HG03354 (cell line): Measurements from ENCODE around the gene CCL16.
"Not testable (repeated sequence)": the region's sequence is repeated elsewhere in the genome, so short reads cannot be mapped to it uniquely, and the experiment has no call there.

Experiments
- ATAC-seq: cut with Tn5 transposase; IDR thresholded peaks from one replicate; pipeline ENCODE4 v1.9.1; 2021; ENCODE audit warnings: mild to moderate bottlenecking; ENCODE audit not compliant: unreplicated experiment, poor library complexity, severe bottlenecking

CCL16 gene, protein sequence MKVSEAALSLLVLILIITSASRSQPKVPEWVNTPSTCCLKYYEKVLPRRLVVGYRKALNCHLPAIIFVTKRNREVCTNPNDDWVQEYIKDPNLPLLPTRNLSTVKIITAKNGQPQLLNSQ

GRCh38 chr17:35981246-35981645 lies at the start of gene CCL16:
TSS of gene CCL16 (minus strand) at chr17:35981497. CDS start at chr17:35981420, 77 bp downstream.
- ATAC-seq, result no peak

GRCh38 chr17:36030956-36031355 lies 49.7 kb upstream of the CCL16 start:
- no peak for ATAC-seq

DNA sequence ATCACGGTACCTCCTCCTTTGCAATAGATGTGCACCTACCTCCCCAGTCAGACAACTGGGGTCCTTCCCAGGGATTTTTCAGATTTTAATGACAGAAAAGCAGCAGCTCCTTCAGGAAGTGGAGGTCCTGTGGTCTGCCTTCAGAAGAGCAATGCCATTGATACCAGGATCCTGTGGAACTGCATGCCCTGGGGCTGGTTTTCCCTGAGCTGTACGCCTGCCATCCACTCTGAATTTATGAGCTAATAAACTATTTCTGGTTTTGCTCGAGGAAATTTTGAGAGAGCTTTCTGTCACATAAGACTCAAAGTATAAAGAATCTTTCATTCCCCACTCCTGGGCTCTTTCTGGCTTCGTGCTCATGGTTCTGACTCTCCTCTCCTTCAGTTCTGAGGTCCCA lies 46.5 kb upstream of the CCL16 start:
- no peak for ATAC-seq

- ATAC-seq, result no peak
Observed at GRCh38 chr17:36024106-36024869, 43.0 kb upstream of the CCL16 start.

DNA sequence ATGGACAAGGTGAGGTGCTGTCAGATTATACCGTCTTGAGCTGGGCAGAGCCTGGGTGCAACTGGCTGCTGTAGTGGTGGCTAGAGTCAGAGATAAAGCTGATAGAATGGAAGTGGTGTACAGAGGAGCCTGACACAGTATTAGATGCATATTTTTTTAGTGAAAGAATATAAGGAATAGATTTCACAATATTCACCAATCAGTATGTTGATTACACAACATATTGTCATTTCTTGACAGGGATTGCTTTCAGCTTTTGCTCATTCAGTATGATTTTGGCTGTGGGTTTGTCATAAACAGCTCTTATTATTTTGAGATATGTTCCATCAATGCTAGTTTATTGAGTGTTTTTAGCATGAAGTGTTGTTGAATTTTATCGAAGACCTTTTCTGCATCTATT lies 38.1 kb upstream of the CCL16 start:
- no peak for ATAC-seq

- ATAC-seq, result no peak
Observed at GRCh38 chr17:36017799-36018198, 36.5 kb upstream of the CCL16 start, which contains the start of gene CCL23. TSS of gene CCL23 (minus strand) at chr17:36017972. CDS start at chr17:36017897, 75 bp downstream.

DNA sequence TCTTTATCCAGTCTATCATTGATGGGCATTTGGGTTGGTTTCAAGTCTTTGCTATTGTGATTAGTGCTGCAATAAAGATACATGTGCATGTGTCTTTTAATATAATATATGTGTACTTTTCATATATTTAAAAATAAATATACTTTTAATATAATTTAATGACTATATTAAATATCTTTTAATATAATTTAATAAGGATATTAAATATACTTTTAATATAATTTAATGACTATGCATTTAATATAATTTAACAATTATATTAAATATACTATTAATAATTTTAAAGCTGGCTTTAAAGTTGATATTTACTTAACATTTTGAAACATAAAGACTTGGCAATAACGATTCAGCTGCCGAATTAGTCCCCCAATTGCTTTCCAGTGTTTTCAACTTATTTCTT lies 35.3 kb upstream of the CCL16 start:
- ATAC-seq, result no peak

GRCh38 chr17:36015895-36016294 lies 34.6 kb upstream of the CCL16 start:
- ATAC-seq, result not testable (repeated sequence)

- no peak for ATAC-seq
Observed at GRCh38 chr17:36014946-36015345, 33.6 kb upstream of the CCL16 start.

DNA sequence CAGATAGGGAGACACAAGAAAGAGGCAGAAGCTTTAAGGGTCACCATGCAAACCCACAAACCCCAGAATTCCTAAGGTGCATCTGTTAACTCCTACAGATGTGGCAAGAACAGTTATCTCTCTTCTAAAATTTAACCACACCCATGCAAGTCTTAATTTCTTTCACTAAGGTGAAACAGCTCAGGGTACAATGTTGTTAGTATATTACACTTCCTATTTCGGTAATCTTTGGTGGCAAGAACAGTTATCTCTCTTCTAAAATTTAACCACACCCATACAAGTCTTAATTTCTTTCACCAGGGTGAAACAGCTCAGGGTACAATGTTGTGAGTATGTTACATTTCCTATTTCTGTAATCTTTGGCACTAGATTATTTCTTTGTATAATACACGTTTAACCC lies 29.9 kb upstream of the CCL16 start:
- ATAC-seq, result no peak

- ATAC-seq, result no peak
Observed at GRCh38 chr17:36008998-36009665, 27.8 kb upstream of the CCL16 start.

- ATAC-seq, result no peak
Observed at GRCh38 chr17:36004594-36005108, 23.4 kb upstream of the CCL16 start.

DNA sequence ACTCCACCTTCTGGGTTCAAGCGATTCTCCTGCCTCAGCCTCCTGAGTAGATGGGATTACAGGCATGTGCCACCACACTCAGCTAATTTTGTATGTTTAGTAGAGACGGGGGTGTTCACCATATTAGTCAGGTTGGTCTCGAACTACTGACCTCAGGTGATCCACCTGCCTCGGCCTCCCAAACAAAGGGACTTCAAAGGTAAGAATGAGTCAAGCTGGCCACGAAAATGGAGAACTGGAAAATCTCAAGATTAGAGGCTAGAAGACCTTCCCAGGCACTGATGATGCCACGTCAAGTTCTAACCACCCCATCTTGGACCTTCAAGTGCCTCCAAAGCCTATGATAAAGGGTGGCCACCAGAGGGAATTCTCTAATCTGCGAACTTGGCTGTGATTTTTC lies 21.3 kb upstream of the CCL16 start:
- ATAC-seq, result no peak

DNA sequence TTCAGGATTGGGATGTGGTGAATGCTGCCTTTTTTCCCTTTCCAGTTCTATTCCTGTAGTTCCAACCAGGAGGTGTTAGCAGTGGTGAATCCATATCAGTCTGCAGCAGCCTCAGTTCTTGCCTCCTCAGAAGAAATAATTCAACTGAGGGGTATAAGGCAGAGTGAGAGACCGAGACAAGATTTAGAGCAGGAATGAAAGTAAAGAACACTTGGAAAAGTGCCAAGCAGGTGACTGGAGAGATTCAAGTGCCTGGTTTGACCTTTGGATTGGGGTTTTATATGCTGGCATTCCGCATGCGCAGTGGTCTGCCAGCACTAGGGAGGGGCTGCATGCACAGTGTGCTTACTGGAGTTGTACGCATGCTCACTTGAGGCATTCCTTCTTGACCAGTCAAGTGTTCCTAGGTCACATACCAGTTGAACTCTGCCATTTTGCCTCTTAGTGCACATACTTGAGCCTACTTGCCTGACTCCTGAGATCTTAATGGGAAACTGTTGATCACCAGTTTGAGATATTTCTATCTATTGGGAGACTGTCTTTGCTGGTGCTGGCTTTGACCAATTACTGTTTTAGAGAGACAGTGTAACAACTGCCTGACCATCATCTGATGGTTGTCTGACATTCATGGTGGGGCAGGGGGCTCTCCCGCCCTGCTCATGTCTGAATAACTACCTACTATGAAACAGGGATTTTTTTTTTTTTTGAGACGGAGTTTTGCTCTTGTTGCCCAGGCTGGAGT lies 20.7 kb upstream of the CCL16 start:
- no peak for ATAC-seq

GRCh38 chr17:36001110-36001771 lies 19.9 kb upstream of the CCL16 start, which contains the start of gene CCL15:
TSS of gene CCL15 (minus strand) at chr17:36001553. CDS start at chr17:36001492, 61 bp downstream.
- ATAC-seq, result no peak

DNA sequence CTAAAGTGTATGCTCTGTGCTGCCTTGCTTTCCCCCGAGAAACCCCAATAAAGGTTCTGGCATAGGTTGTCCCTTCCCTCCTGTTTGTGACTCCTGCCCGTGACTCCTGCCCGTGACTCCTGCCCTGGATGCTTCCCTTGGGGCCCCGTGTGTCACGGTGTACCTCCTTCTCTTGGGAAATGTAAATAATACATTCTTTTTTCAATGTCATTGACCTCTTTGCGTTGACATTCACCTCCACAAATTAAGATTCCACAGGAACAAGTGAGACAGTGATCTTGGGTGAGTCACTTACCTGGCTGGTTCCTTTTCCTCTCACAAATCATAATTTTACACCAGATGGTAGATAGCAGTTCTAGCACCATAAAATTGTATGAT lies 19.4 kb upstream of the CCL16 start:
- no peak for ATAC-seq

- ATAC-seq, result no peak
Observed at GRCh38 chr17:35998756-35999155, 17.5 kb upstream of the CCL16 start.

DNA sequence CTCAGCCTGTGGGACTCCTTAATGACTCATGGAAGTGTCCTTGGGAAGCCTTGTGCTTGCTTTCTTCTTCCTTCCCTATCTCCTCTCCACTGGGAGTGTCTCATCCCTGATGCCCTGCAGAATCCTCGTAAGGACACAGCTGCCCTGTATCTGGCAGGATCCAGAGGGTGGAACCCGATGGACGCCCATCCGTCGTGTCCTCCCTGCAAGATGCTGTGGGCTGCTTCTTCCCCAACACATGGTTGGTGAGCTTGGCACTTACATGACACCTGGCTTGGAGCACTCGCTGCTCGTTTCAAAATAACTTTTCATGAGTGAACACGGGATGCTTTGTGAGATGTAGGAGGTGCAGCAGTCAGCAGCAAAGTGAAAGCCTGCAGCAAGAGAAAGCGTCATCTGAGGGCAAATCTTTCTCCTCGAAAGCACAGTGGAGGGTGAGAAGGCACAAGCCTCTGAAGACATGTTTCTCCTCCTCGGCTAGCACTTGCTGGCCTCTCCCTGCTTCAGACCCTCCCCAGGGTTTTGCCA lies 16.8 kb upstream of the CCL16 start:
- no peak for ATAC-seq

DNA sequence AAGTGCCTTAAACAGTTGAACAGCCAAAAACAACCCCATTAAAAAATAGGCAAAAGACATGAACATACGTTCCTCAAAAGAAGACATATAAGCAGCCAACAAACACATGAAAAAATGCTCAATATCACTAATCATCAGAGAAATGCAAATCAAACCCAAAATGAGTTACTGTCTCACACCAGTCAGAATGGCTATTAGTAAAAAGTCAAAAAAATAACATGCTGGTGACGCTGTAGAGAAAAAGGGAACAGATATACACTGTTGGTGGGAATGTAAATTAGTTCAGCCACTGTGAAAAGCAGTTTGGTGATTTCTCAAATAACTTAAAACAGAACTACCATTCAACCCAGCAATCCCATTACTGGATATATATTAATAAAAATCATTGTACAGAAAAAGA lies 14.0 kb upstream of the CCL16 start:
- not testable (repeated sequence) for ATAC-seq
